OCI-LY7 (cell line): ENCODE data around the gene CFAP157.

Experiments
- EZH2phosphoT487 ChIP-seq: fragments of 200-600 bp; sonication (generic); IDR thresholded peaks from 2 replicates; pipeline ENCODE4 v1.6.1; 2018; ENCODE audit warnings: low read depth, borderline replicate concordance, mild to moderate bottlenecking, mixed run types, antibody characterized with exemption, low read length, moderate library complexity, mixed read lengths
- TF ChIP-seq, protein P1 (sequence below): fragments of 200-600 bp; sonication (generic); conservative IDR thresholded peaks from 2 replicates; pipeline ENCODE4 v1.5.1; 2014; ENCODE audit warnings: mild to moderate bottlenecking, antibody characterized with exemption, low read length, moderate library complexity, mixed read lengths

DNA sequence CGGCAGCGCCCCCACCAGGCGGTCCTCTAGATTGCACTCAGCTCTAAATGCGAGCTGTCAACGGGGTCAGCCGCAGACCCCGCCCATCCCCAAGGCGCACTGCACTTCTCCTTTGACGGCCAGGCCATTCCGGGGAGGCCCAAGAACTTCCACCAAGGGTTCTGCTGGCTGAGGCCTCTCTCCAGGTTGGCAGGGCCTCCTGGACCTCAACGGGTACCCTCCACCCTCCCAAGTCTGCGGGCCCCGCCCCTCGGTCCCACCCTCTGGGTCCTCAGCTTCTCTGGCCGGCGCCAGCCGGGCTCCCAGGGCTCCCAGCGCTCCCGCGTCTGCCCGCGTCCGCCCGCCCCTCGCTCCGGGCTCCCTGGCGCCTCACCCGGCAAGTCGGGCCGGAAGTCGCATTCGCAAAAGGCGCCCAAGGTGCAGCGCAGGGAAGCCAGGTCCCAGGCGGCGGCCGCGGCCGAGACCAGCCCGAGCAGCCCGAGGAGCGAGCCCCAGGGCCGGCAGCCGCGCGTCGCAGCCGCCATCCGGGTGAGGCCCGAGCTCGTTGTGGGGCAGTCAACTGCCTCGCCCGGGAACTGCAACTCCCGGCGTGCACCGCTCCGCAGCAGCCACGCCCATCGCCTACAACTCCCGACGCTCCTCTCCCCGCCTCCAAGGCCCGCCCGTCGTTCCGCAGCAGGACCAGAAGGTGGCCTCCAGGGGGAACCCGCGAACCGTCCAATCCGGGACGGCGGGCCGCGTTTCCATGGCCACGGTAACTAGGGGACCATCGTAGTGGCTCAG, 28.1 kb downstream of the CFAP157 start, which contains the start of gene TOR2A:
- TF ChIP-seq, protein P1, sequence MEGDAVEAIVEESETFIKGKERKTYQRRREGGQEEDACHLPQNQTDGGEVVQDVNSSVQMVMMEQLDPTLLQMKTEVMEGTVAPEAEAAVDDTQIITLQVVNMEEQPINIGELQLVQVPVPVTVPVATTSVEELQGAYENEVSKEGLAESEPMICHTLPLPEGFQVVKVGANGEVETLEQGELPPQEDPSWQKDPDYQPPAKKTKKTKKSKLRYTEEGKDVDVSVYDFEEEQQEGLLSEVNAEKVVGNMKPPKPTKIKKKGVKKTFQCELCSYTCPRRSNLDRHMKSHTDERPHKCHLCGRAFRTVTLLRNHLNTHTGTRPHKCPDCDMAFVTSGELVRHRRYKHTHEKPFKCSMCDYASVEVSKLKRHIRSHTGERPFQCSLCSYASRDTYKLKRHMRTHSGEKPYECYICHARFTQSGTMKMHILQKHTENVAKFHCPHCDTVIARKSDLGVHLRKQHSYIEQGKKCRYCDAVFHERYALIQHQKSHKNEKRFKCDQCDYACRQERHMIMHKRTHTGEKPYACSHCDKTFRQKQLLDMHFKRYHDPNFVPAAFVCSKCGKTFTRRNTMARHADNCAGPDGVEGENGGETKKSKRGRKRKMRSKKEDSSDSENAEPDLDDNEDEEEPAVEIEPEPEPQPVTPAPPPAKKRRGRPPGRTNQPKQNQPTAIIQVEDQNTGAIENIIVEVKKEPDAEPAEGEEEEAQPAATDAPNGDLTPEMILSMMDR = peak; percentile 93
- TF ChIP-seq EZH2phosphoT487 = no peak
